NB4 (cell line): ENCODE data around the gene HRH2.

ENCODE experiments used
- DNase-seq: peaks from one replicate; pipeline ENCODE4 v3.0.0; 2010; ENCODE audit warnings: low read depth
- H3K4me3 ChIP-seq: one replicate; pipeline ENCODE4 v1.5.1; 2011; ENCODE audit warnings: mild to moderate bottlenecking, low read depth, low read length, moderate library complexity
- CTCF ChIP-seq: IDR thresholded peaks from one replicate; pipeline ENCODE4 v1.5.1; 2012; ENCODE audit warnings: low read depth, low read length
- MAX ChIP-seq: IDR thresholded peaks from 2 replicates; pipeline ENCODE4 v1.6.1; 2011; ENCODE audit warnings: low read depth, low read length
- MYC ChIP-seq: IDR thresholded peaks from 2 replicates; pipeline ENCODE4 v1.6.1; 2011; ENCODE audit warnings: low read depth, low read length
- POLR2A ChIP-seq: IDR thresholded peaks from 2 replicates; pipeline ENCODE4 v1.6.1; 2011; ENCODE audit warnings: mild to moderate bottlenecking; ENCODE audit not compliant: insufficient read length; ENCODE audit errors: extremely low read depth

Gene HRH2

DNA sequence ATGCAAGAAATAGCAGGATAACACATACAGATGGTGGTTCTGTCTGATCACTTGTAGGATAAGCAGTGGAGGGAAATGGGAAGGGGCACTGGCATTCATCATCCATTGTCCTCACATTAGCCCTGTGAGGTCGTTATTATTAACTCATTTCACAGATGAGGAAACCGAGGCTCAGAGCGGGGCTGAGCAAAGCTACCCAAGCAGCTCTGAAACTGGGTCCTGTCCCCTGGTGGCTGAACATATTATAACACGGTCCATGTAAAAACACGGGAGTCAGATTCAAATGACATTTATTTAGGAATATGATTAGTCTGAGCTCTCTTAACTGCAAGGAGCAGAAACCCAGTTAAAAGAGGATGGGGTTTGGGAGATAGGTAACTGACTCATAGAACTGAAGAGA lies 43.1 kb downstream of the HRH2 start:
- no peak overlapping the region for H3K4me3 ChIP-seq
- peak; percentile 38 for TF ChIP-seq CTCF
- TF ChIP-seq MAX = no peak
- TF ChIP-seq MYC = no peak
- TF ChIP-seq POLR2A = no peak
- peak; percentile 16 for DNase-seq

DNA sequence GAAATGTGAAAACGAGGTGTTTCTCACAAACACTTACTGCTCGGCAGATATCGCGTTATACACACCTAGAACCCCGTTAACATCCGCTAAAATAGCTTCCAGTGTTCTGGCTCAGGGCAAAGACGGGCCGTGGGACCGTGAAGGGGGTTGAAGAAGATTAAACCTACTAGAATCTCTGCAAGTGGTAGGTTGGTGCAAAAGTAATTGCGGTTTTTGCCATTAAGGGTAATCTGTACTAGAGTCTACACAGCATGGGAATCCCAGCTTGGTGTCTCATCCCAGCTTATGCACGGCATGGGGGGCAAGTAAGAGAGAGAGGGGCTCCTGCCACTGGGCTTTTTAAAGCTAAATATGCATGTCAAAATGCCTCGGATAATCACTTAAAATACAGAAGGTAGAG lies 43.9 kb downstream of the HRH2 start:
- TF ChIP-seq MAX = no peak
- TF ChIP-seq POLR2A = no peak
- no peak for TF ChIP-seq CTCF
- TF ChIP-seq MYC = no peak
- no peak overlapping the region for H3K4me3 ChIP-seq
- DNase-seq = no peak

- H3K4me3 ChIP-seq = no peak overlapping the region
- no peak for DNase-seq
- TF ChIP-seq CTCF (no peak), MAX (no peak), POLR2A (no peak), MYC (no peak)
These were observed 48.6 kb downstream of the HRH2 start for GRCh38 chr5:175706499-175706898.

- no peak for DNase-seq
- no peak overlapping the region for H3K4me3 ChIP-seq
- no peak for TF ChIP-seq MYC
- TF ChIP-seq MAX = no peak
- TF ChIP-seq CTCF = no peak
- TF ChIP-seq POLR2A = no peak
These were observed 50.0 kb downstream of the HRH2 start for GRCh38 chr5:175707751-175708375.

- TF ChIP-seq CTCF (no peak), MYC (no peak), MAX (no peak)
- H3K4me3 ChIP-seq = no peak overlapping the region
- peak; percentile 22 for DNase-seq
These were observed 51.5 kb downstream of the HRH2 start for GRCh38 chr5:175709276-175709781.

- DNase-seq = no peak
- no peak overlapping the region for H3K4me3 ChIP-seq
- TF ChIP-seq POLR2A = no peak
These were observed 52.5 kb downstream of the HRH2 start for GRCh38 chr5:175710326-175710725.
